H9 (cell line): ENCODE results near the gene PLK1. TPM values are rescaled to one million over a fixed set of nuclear protein-coding genes. Genes with fewer than 3 reads are reported as not detected.
A peak's percentile ranks its signal among the peaks of the same experiment; 100 is the strongest.

Source experiments
- DNase-seq: peaks from one replicate; pipeline ENCODE4 v3.0.0-alpha.2; 2017
- H2AFZ ChIP-seq: one replicate; pipeline ENCODE4 v1.6.1; 2013; ENCODE audit warnings: mild to moderate bottlenecking, low read length, control low read depth, moderate library complexity
- H2AK5ac ChIP-seq: 2 replicates; pipeline ENCODE4 v1.6.1; 2013; ENCODE audit warnings: low read length, control low read depth, mixed read lengths; ENCODE audit not compliant: insufficient read length
- H2BK120ac ChIP-seq: one replicate; pipeline ENCODE4 v1.6.1; 2013; ENCODE audit warnings: low read depth, mild to moderate bottlenecking, low read length, control low read depth, inconsistent platforms; ENCODE audit not compliant: poor library complexity, severe bottlenecking
- H2BK12ac ChIP-seq: 2 replicates; pipeline ENCODE4 v1.6.1; 2013; ENCODE audit warnings: low read length, control low read depth, mixed read lengths, low read depth; ENCODE audit not compliant: insufficient read length
- H2BK15ac ChIP-seq: 2 replicates; pipeline ENCODE4 v1.6.1; 2013; ENCODE audit warnings: low read depth, low read length, control low read depth
- H2BK20ac ChIP-seq: one replicate; pipeline ENCODE4 v1.6.1; 2013; ENCODE audit warnings: low read depth, mild to moderate bottlenecking, low read length, control low read depth, inconsistent platforms; ENCODE audit not compliant: poor library complexity, severe bottlenecking
- H2BK5ac ChIP-seq: 2 replicates; pipeline ENCODE4 v1.6.1; 2013; ENCODE audit warnings: low read length, control low read depth, mixed read lengths; ENCODE audit not compliant: insufficient read length
- H3K14ac ChIP-seq: 2 replicates; pipeline ENCODE4 v1.6.1; 2013; ENCODE audit warnings: low read length, control low read depth; ENCODE audit not compliant: insufficient read depth
- H3K18ac ChIP-seq: 2 replicates; pipeline ENCODE4 v1.6.1; 2013; ENCODE audit warnings: low read depth, mild to moderate bottlenecking, mixed read lengths, low read length, control low read depth; ENCODE audit not compliant: insufficient read length
- H3K23ac ChIP-seq: 2 replicates; pipeline ENCODE4 v1.6.1; 2013; ENCODE audit warnings: low read length, control low read depth, mixed read lengths, low read depth; ENCODE audit not compliant: insufficient read length
- H3K23me2 ChIP-seq: 2 replicates; pipeline ENCODE4 v1.6.1; 2013; ENCODE audit warnings: low read depth, mild to moderate bottlenecking, mixed read lengths, low read length, control low read depth; ENCODE audit not compliant: insufficient read length, poor library complexity, severe bottlenecking
- H3K27ac ChIP-seq: 2 replicates; pipeline ENCODE4 v1.5.1; 2013; ENCODE audit warnings: low read length, control low read depth, mixed read lengths, low read depth; ENCODE audit not compliant: insufficient read length
- H3K27me3 ChIP-seq: 2 replicates; pipeline ENCODE4 v1.6.1; 2013; ENCODE audit warnings: low read length, control low read depth, inconsistent platforms; ENCODE audit not compliant: insufficient read depth
- H3K4ac ChIP-seq: 2 replicates; pipeline ENCODE4 v1.6.1; 2013; ENCODE audit warnings: low read depth, mild to moderate bottlenecking, control low read depth, inconsistent platforms, low read length, moderate library complexity
- H3K4me1 ChIP-seq: 2 replicates; pipeline ENCODE4 v1.6.1; 2013; ENCODE audit warnings: low read length, control low read depth, inconsistent platforms; ENCODE audit not compliant: insufficient read depth
- H3K4me2 ChIP-seq: 2 replicates; pipeline ENCODE4 v1.6.1; 2013; ENCODE audit warnings: low read length, control low read depth, mixed read lengths; ENCODE audit not compliant: insufficient read length, insufficient read depth
- H3K56ac ChIP-seq: 2 replicates; pipeline ENCODE4 v1.6.1; 2013; ENCODE audit warnings: low read depth, mild to moderate bottlenecking, mixed read lengths, low read length, control low read depth; ENCODE audit not compliant: insufficient read length
- H3K79me1 ChIP-seq: 2 replicates; pipeline ENCODE4 v1.6.1; 2013; ENCODE audit warnings: low read depth, mild to moderate bottlenecking, moderate library complexity, low read length, control low read depth, inconsistent platforms; ENCODE audit not compliant: insufficient read depth, poor library complexity, severe bottlenecking
- H3K79me2 ChIP-seq: 2 replicates; pipeline ENCODE4 v1.6.1; 2013; ENCODE audit warnings: low read length, control low read depth, inconsistent platforms; ENCODE audit not compliant: insufficient read depth
- H3K9ac ChIP-seq: 2 replicates; pipeline ENCODE4 v1.6.1; 2013; ENCODE audit warnings: low read length, control low read depth, mixed read lengths; ENCODE audit not compliant: insufficient read length; ENCODE audit errors: extremely low read depth
- H3K9me3 ChIP-seq: one replicate; pipeline ENCODE4 v1.6.1; 2013; ENCODE audit warnings: low read depth, low read length, inconsistent platforms; ENCODE audit not compliant: control insufficient read depth
- H3T11ph ChIP-seq: one replicate; pipeline ENCODE4 v1.6.1; 2013; ENCODE audit warnings: mild to moderate bottlenecking, low read length, control low read depth, inconsistent platforms
- H4K20me1 ChIP-seq: one replicate; pipeline ENCODE4 v1.6.1; 2013; ENCODE audit not compliant: control insufficient read depth, insufficient read length, insufficient read depth
- H4K5ac ChIP-seq: 2 replicates; pipeline ENCODE4 v1.6.1; 2013; ENCODE audit warnings: low read depth, mild to moderate bottlenecking, mixed read lengths, low read length, control low read depth; ENCODE audit not compliant: insufficient read length
- H4K8ac ChIP-seq: replicated peaks from 2 replicates; pipeline ENCODE4 v1.6.1; 2013; ENCODE audit warnings: low read length, control low read depth, mixed read lengths, low read depth; ENCODE audit not compliant: insufficient read length
- H4K91ac ChIP-seq: 2 replicates; pipeline ENCODE4 v1.6.1; 2013; ENCODE audit warnings: low read depth, mild to moderate bottlenecking, moderate library complexity, mixed read lengths, low read length, control low read depth; ENCODE audit not compliant: insufficient read length
- H3K27ac Mint-ChIP-seq, 3 experiments: 2 replicates in 2 of 3; 3 replicates in 1 of 3; pipeline ENCODE4 v1.8.0; 2020 to 2021; ENCODE audit warnings: mixed read lengths in 3 of 3, mild to moderate bottlenecking in 1 of 3, moderate library complexity in 1 of 3
- H3K27me3 Mint-ChIP-seq: 2 replicates; pipeline ENCODE4 v1.8.0; 2021; ENCODE audit warnings: low read depth, mild to moderate bottlenecking, moderate library complexity, mixed read lengths
- H3K36me3 Mint-ChIP-seq, 3 experiments: 2 replicates in 2 of 3; 3 replicates in 1 of 3; pipeline ENCODE4 v1.8.0; 2020 to 2021; ENCODE audit warnings: low read depth in 3 of 3, mixed read lengths in 3 of 3; ENCODE audit not compliant: insufficient read depth in 1 of 3
- H3K4me1 Mint-ChIP-seq, 2 experiments: 2 replicates each; pipeline ENCODE4 v1.8.0; 2020; ENCODE audit warnings: mixed read lengths in 2 of 2
- H3K4me3 Mint-ChIP-seq, 2 experiments: 2 replicates in 1 of 2; 3 replicates in 1 of 2; pipeline ENCODE4 v1.8.0; 2020 to 2021; ENCODE audit warnings: mild to moderate bottlenecking in 2 of 2, mixed read lengths in 2 of 2, moderate library complexity in 1 of 2
- H3K9me3 Mint-ChIP-seq, 2 experiments: 2 replicates in 1 of 2; 3 replicates in 1 of 2; pipeline ENCODE4 v1.8.0; 2020; ENCODE audit warnings: mild to moderate bottlenecking in 2 of 2, mixed read lengths in 2 of 2, moderate library complexity in 1 of 2
- WGBS: extraction: QIAGEN DNeasy Blood & Tissue Kit; methylation state at CpG from one replicate; pipeline ENCODE4 v1.1.7; 2013; ENCODE audit warnings: missing lambda C conversion rate, low lambda C conversion rate, mixed read lengths; ENCODE audit not compliant: insufficient read length; ENCODE audit errors: extremely low coverage; 5-methylcytosine and 5-hydroxymethylcytosine counted together
- total RNA-seq: library from RNA; stranded (reverse); gene quantifications from 2 replicates; pipeline ENCODE4 v1.2.1, GENCODE V29; 2021
- TF ChIP-seq, protein P1 (sequence below): fragments of 200-600 bp; sonication (generic); conservative IDR thresholded peaks from 3 replicates; pipeline ENCODE4 v1.8.0; 2021; ENCODE audit warnings: antibody characterized with exemption, mild to moderate bottlenecking

PLK1 gene
- total RNA-seq, 1 experiment from 2014 or later, result 140 TPM

DNA sequence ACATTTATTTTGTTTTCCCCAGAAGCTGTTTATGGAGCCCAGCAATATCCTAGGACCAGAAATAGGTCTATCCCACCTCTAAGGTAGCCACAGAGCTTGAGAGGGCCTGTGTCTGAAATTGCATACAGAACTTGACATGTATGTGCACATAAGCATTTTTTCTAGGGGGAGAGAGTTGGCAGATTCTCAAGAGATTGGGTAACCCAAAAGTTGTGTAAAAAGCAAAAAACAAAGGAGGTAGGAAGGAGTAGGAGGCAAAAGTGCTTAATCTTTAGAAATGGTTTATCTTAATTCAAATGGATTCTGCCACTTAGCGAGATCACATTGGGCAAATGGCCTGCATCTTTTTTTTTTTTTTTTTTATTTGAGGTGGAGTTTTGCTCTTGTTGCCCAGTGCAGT, 3.5 kb downstream of the PLK1 start:
- Mint-ChIP-seq H3K27me3 (no peaks in the 10 kb centered on the region; the same call in 1 of the 2 replicates), H3K27ac (peak overlapping the region in 1 of 3 experiments; percentile 7; a peak in 1 of 7 replicates), H3K4me1 (peaks cover 18 to 24% of the 10 kb centered on the region in 2 experiments), H3K9me3 (no peaks in the 10 kb centered on the region), H3K36me3 (peaks cover 52 to 75% (median 69%) of the 10 kb centered on the region in 3 experiments), H3K4me3 (no peak overlapping the region; a peak in 1 of 5 replicates)
- H4K5ac ChIP-seq, result no peak overlapping the region
- WGBS, result no CpG with 5 or more reads among the region's 1 CpG
- no peak overlapping the region for H3T11ph ChIP-seq
- no peak overlapping the region for H3K14ac ChIP-seq
- H2BK5ac ChIP-seq, result no peak overlapping the region
- H2BK20ac ChIP-seq, result no peak overlapping the region
- no peak overlapping the region for H3K23ac ChIP-seq
- TF ChIP-seq, protein P1, sequence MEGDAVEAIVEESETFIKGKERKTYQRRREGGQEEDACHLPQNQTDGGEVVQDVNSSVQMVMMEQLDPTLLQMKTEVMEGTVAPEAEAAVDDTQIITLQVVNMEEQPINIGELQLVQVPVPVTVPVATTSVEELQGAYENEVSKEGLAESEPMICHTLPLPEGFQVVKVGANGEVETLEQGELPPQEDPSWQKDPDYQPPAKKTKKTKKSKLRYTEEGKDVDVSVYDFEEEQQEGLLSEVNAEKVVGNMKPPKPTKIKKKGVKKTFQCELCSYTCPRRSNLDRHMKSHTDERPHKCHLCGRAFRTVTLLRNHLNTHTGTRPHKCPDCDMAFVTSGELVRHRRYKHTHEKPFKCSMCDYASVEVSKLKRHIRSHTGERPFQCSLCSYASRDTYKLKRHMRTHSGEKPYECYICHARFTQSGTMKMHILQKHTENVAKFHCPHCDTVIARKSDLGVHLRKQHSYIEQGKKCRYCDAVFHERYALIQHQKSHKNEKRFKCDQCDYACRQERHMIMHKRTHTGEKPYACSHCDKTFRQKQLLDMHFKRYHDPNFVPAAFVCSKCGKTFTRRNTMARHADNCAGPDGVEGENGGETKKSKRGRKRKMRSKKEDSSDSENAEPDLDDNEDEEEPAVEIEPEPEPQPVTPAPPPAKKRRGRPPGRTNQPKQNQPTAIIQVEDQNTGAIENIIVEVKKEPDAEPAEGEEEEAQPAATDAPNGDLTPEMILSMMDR, result no peak
- H3K4me2 ChIP-seq, result no peak overlapping the region
- no peak overlapping the region for H3K27ac ChIP-seq
- no peak for DNase-seq
- no peak overlapping the region for H2BK12ac ChIP-seq
- H3K23me2 ChIP-seq, result peaks cover 12% of the 10 kb centered on the region
- H3K4me1 ChIP-seq, result no peaks in the 10 kb centered on the region; the same call in 1 of the 2 replicates
- no peak overlapping the region for H2AK5ac ChIP-seq
- no peaks in the 10 kb centered on the region for H3K9me3 ChIP-seq
- H2AFZ ChIP-seq, result no peak overlapping the region
- H4K91ac ChIP-seq, result no peak overlapping the region
- no peak overlapping the region for H3K9ac ChIP-seq
- no peaks in the 10 kb centered on the region for H3K27me3 ChIP-seq
- no peak overlapping the region for H3K4ac ChIP-seq
- H3K18ac ChIP-seq, result no peak overlapping the region
- no peak overlapping the region for H2BK15ac ChIP-seq
- H2BK120ac ChIP-seq, result no peak overlapping the region
- no peak overlapping the region for H3K56ac ChIP-seq
- H3K79me1 ChIP-seq, result peaks cover 18% of the 10 kb centered on the region
- H4K8ac ChIP-seq, result no peak overlapping the region
- peaks cover 23% of the 10 kb centered on the region; the same call in 1 of the 2 replicates for H3K79me2 ChIP-seq
- H4K20me1 ChIP-seq, result no peaks in the 10 kb centered on the region
